GM21447 (cell line): ENCODE results near the gene MAP3K21.

ENCODE experiments used
- ATAC-seq: cut with Tn5 transposase; IDR thresholded peaks from one replicate; pipeline ENCODE4 v1.9.1; 2021; ENCODE audit not compliant: unreplicated experiment

Gene MAP3K21

GRCh38 chr1:233386336-233386735 is 58.8 kb downstream of the MAP3K21 start:
- no peak for ATAC-seq

GRCh38 chr1:233387585-233387984 is 60.1 kb downstream of the MAP3K21 start:
- no peak for ATAC-seq

GRCh38 chr1:233389169-233389568 is 61.6 kb downstream of the MAP3K21 start:
- ATAC-seq = no peak

- ATAC-seq = no peak
Measured at GRCh38 chr1:233389893-233390292, 62.4 kb downstream of the MAP3K21 start.

- ATAC-seq = no peak
Measured at GRCh38 chr1:233390842-233391737, 63.6 kb downstream of the MAP3K21 start.

- no peak for ATAC-seq
Measured at GRCh38 chr1:233393084-233393840, 65.7 kb downstream of the MAP3K21 start.

DNA sequence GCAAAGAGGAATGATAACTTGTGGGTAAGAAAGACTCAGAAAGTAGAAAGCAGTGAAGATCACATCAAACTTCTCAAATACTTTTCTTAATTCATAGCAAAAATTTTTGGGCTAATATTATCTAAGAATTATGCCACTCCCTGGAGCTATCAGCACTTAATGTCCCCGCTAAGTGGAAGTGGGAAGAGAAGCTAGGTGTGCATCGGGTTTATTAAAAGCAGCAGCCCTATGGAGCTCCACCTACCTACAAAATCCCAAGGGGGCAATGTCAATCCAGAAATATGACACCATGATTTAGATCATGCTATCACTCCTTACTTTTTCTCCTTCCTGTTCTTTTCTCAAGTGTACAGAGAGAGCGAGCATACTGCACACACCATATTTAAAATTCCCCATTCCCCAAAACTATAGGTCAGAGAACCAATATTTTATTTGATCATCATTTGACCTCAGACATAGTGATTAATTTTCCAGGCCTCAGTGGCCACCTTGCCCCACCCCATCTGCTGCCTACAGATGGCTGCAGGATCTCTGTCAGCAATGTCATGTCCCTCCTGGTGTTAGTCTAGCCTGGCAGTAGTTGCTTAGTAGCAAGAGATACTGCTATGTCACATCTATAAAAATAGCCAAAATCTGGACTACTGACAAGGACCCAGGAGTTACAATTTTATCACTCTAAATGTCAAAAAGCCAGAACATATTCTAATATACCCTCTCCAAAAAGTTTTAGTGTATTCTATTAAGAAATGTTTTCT is 66.6 kb downstream of the MAP3K21 start:
- no peak for ATAC-seq

DNA sequence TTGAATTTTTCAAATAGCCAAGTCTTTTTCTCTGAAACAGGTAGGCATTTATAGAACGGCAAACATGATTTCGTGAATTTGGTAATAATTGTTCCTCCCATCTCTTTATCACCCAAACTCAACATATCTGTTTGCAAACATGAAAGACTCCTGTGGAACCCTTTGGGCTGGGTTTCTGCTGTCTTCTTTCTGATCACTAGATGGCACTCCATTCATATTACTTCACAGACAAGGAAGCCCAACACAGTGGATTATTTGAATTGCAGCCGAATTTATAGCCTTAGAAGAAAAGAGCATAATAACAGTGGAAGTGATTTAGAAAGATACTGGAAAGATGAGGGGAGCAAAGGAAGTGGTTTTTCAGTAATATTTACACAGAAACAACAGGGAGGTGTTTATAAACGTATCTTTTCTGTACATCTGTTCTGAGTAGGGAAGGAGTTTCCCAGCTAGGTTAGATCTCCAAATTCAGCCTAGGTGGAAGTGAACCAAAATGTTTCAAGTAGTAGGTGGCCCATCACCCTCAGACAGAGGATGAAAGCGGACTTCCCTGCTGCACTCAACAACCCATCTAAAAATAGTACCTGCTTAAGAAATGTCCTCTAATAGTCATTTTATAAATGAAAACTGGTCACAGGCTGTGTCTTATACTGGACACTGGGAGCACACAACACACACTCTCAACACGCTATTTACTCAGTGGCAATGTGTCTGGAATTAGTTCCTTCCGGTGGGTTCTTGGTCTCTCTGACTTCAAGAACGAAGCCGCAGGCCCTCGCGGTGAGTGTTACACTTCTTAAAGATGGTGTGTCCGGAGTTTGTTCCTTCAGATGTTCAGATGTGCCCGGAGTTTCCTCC is 67.6 kb downstream of the MAP3K21 start:
- ATAC-seq = no peak

DNA sequence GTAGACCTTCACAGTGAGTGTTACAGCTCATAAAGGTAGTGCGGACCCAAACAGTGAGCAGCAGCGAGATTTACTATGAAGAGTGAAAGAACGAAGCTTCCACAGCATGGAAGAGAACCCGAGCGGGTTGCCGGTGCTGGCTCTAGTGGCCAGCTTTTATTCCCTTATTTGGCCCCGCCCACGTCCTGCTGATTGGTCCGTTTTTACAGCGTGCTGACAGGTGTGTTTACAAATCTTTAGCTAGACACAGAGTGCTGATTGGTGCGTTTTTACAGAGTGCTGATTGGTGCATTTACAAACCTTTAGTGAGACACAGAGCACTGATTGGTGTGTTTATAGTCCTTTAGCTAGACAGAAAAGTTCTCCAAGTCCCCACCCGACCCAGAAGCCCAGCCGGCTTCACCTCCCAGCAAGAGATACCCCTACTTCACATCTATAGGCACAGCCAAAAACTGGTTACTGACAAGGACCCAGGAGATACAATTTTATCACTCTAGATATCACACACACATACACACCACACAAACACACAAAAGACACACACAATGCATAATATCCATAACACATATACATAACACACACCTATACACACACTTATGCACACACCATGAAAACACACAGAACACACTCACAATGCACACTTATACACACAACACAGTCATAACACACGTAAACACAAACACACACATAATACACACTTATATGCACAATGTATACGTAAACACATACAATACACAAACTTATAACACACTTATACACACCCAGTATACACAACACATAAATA is 68.5 kb downstream of the MAP3K21 start:
- ATAC-seq = no peak

- ATAC-seq = no peak
Measured at GRCh38 chr1:233406339-233406960, 78.9 kb downstream of the MAP3K21 start.

GRCh38 chr1:233406994-233407631 is 79.6 kb downstream of the MAP3K21 start:
- ATAC-seq = no peak

DNA sequence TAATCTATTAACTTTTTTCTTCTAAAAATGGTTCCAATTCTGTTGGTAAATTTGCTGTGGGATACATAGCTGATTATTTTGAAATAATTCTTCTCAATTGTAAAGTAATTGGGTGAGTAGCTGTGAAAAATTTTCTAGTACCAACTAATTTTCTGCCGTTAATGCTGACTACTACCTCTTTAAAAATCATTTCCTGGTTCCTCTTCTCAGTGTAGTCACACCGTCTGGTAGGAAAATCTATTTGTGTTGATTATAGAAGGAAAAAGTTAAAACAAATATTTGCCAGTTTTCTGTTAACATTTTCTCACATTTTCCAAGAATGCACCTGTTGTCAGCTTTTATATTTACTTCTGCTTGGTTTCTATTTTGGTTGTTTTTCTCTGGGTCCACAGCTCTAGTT is 82.0 kb downstream of the MAP3K21 start:
- no peak for ATAC-seq

DNA sequence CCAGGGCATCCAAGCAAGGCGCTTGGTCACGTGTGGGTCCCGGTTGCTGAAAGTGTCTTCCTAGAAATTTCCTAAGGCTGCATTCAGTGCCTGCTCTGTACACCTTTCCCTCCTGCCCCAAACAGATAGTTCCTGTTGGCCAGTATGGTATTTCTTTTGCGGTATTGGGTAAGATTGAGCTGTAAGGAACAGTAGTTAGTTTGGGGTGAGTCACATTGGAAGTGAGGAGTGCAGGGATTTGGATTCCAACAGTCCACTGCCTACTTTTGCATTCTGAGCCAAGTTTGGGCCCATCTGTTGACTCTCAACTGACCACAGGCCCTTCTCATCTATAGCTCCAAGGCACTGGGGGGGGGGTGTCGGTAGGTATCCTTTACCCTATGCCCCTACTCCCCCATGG is 83.4 kb downstream of the MAP3K21 start:
- no peak for ATAC-seq

DNA sequence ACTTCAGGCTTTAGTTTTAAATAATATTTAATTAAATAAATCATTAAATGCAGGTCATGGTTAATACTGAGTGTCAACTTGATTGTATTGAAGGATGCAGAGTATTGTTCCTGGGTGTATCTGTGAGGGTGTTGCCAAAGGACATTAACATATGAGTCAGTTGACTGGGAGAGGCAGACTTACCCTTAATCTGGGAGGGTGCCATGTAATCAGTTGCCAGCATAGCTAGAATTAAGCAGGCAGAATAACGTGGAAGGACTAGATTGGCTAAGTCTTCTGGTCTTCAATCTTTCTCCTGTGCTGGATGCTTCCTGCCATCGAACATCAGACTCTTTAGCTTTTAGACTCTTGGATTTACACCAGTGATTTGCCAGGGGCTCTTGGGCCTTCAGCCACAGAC is 85.3 kb downstream of the MAP3K21 start:
- no peak for ATAC-seq

- no peak for ATAC-seq
Measured at GRCh38 chr1:233421293-233421692, 93.8 kb downstream of the MAP3K21 start.

DNA sequence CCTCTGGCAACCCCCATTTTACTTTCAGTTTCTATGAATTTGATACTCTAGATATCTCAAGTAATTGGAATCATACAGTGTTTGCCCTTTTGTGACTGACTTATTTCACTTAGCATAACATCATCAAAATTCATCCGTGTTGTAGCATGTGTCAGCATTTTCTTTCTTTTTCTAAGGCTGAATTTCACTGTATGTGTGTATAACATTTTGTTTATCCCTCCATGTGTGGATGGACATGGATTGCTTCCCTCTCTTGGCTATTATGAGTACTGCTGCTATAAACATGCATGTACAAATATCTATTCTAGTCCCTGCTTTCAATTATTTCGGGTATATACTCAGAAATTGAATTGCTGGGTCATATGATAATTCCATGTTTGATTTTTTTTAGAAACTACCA is 97.3 kb downstream of the MAP3K21 start:
- ATAC-seq = no peak

- no peak for ATAC-seq
Measured at GRCh38 chr1:233427907-233428306, 100.4 kb downstream of the MAP3K21 start.

DNA sequence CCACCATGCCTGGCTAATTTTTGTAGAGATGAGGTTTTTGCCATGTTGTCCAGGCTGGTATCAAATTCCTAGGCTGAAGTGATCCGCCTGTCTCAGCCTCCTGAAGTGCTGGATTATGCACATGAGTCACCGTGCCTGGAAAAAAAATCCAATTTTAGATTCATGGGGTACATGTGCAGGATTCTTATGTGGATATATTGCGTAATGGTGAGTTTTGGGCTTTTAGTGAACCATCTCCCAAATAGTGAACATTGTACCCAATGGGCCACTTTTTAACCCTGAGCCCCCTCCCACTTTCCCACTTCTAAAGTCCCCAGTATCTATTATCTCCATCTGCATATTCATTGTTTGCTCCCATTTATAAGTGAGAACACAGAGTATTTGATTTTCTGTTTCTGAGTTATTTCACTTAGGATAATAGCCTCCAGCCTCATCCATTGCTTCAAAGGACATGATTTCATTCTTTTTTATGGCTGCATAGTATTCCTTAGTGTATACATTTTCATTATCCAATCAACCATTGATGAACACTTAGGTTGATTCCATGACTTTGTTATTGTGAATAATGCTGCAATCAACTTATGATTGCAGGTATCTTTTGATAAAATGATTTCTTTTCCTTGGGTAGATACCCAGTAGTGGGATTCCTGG is 104.4 kb downstream of the MAP3K21 start:
- no peak for ATAC-seq
